ENCODE data around the gene SCNN1B.

- no peak for TF ChIP-seq CTCF (IDR thresholded peaks at IDR 0.05; ENCODE audit: low read depth, low read length)
- TF ChIP-seq EZH2phosphoT487 (IDR thresholded peaks at IDR 0.05; ENCODE audit: low read depth) = no peak
Observed at GRCh38 chr16:23280483-23280967, 21.6 kb upstream of the SCNN1B start.

Data from OCI-LY3 (cell line).